ENCODE results near the gene ITPR3.

DNA sequence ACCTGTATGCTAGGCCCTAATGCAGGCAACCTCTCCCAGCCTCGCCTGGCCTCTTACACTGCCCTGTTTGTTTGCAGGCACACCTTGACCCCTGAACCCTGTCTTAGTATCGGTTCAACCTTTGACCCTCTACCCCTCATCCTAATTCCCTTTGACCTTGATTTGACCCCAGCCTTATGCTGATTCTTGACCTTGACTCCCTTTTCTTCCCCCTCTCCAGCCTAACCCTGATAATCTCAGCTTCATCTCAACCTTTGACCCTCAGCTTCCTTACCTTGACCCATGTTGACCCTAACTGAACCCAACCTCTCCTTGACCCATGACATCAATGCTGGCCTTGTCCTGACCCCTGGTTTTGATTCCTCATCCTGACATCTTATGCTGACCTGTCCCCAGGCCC lies 56.6 kb downstream of the ITPR3 start:
- TF ChIP-seq POLR2AphosphoS5 (IDR thresholded peaks at IDR 0.05) (no peak), POLR2A (IDR thresholded peaks at IDR 0.05) (no peak)
